Tibial artery (tissue), 4 donors: ENCODE measurements around the gene PDE9A.

Source experiments
- DNase-seq, 2 donors: peaks; one replicate each; pipeline ENCODE4 v3.0.0-alpha.2; 2019
- H3K27ac ChIP-seq, 2 donors: fragments of 200-600 bp; sonication (generic) in 1 of 2; 1 replicate in 1 of 2; 2 replicates in 1 of 2; pipeline ENCODE4 v1.5.1; 2018 to 2019; ENCODE audit warnings: mild to moderate bottlenecking in 1 of 2
- H3K27me3 ChIP-seq, 2 donors: fragments of 200-600 bp; sonication (generic) in 1 of 2; one replicate each; pipeline versions ENCODE4 v1.5.1 to v1.6.0; 2016 to 2019
- H3K36me3 ChIP-seq, 3 donors: fragments of 200-600 bp; sonication (generic) in 2 of 3; one replicate each; pipeline ENCODE4 v1.5.1; 2016 to 2019; ENCODE audit warnings: mild to moderate bottlenecking in 2 of 3
- H3K4me1 ChIP-seq, 4 donors: fragments of 200-600 bp; sonication (generic) in 2 of 4; 1 replicate in 3 of 4; 2 replicates in 1 of 4; pipeline ENCODE4 v1.5.1; 2016 to 2019
- H3K4me3 ChIP-seq, 2 donors: fragments of 200-600 bp; sonication (generic) in 1 of 2; 1 replicate in 1 of 2; 2 replicates in 1 of 2; pipeline ENCODE4 v1.5.1; 2018 to 2019; ENCODE audit warnings: mild to moderate bottlenecking in 2 of 2
- H3K9me3 ChIP-seq, 3 donors: fragments of 200-600 bp; sonication (generic) in 1 of 3; one replicate each; pipeline ENCODE4 v1.5.1; 2016 to 2019
- intact Hi-C: fragments of 100-400 bp; cut with DNase I; formaldehyde crosslinking; loops from one replicate; pipeline ENCODE4 v1.15.0; 2023; ENCODE audit warnings: low total_unique reads
- TF ChIP-seq, protein P1 (sequence below), 2 experiments: fragments of 200-600 bp in 1 of 2; fragments of 450-650 bp in 1 of 2; IDR thresholded peaks; one replicate each; pipeline ENCODE4 v1.5.1; 2017 to 2019; ENCODE audit warnings: antibody characterized with exemption in 2 of 2, mild to moderate bottlenecking in 1 of 2, moderate library complexity in 1 of 2

Gene PDE9A

DNA sequence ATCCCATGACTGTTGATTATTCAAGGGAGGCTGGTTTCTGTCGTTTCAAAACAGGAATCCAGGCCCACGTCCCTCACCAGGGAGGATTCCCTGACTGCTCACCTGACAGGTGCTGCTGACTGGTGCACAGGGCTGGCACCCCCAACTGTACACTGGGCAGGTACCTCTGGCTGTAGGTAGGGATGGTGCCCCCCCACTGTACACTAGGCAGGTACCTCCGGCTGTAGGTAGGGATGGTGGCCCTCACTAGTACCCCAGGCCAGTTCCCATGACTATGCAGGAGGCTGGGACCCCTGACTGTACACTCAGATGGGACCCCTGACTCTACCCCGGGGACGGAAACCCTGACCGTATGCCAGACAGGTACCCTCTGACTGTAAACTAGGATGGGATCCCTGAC, 33.6 kb upstream of the PDE9A start:
- Histone ChIP-seq H3K27ac (no peak overlapping the region), H3K27me3 (peaks cover 0 to 61% of the 10 kb centered on the region in 2 donors)
- DNase-seq, result no peak

DNA sequence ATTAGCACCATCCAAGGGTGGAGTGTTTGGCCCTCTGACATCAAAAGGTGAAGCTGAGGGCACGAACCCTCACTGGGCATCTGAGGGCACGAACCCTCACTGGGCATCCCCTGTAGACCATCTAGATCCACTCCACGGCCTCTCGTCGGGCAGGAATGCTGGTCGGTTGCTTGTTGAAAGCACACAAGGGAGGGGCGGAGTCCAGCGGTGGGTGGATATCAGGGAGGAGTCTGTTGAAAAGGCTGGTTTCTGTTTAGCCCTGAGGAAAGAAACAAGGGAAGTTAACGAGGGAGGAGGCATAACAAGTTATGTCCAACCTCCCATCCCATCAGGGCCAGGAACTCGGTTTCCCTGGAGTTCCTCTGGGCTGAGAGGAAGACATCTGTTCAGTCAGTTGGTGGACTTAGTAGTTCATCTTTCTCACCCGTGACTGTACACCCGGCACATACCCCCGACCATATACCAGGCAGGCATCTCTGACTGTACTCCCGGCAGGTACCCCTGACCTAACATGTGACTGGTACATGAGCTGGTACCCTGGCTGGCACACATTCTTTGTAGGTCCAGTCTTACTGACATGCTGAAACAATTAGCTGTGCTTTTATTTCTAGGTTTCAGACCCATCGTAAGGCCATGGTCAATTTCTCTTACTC, 32.1 kb upstream of the PDE9A start:
- intact Hi-C loops, result no loop called here
- no peaks in the 10 kb centered on the region for H3K9me3 ChIP-seq
- TF ChIP-seq, protein P1, sequence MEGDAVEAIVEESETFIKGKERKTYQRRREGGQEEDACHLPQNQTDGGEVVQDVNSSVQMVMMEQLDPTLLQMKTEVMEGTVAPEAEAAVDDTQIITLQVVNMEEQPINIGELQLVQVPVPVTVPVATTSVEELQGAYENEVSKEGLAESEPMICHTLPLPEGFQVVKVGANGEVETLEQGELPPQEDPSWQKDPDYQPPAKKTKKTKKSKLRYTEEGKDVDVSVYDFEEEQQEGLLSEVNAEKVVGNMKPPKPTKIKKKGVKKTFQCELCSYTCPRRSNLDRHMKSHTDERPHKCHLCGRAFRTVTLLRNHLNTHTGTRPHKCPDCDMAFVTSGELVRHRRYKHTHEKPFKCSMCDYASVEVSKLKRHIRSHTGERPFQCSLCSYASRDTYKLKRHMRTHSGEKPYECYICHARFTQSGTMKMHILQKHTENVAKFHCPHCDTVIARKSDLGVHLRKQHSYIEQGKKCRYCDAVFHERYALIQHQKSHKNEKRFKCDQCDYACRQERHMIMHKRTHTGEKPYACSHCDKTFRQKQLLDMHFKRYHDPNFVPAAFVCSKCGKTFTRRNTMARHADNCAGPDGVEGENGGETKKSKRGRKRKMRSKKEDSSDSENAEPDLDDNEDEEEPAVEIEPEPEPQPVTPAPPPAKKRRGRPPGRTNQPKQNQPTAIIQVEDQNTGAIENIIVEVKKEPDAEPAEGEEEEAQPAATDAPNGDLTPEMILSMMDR (IDR thresholded peaks at IDR 0.05), result no peak
- H3K27ac ChIP-seq, result no peak overlapping the region
- no peak overlapping the region for H3K4me3 ChIP-seq
- DNase-seq, result no peak
- H3K27me3 ChIP-seq, result peaks cover 0 to 68% of the 10 kb centered on the region in 2 donors
- peaks cover 0 to 5% (median 0%) of the 10 kb centered on the region in 4 donors for H3K4me1 ChIP-seq
- no peaks in the 10 kb centered on the region for H3K36me3 ChIP-seq

More for the DNA sequence above, 33.6 kb upstream of the PDE9A start:
- no peaks in the 10 kb centered on the region for H3K36me3 ChIP-seq
- peaks cover 0 to 8% (median 0%) of the 10 kb centered on the region in 4 donors for H3K4me1 ChIP-seq
- TF ChIP-seq, protein P1 (IDR thresholded peaks at IDR 0.05), result no peak
- H3K4me3 ChIP-seq, result no peak overlapping the region
- intact Hi-C loops, result no loop called here
- no peaks in the 10 kb centered on the region for H3K9me3 ChIP-seq

DNA sequence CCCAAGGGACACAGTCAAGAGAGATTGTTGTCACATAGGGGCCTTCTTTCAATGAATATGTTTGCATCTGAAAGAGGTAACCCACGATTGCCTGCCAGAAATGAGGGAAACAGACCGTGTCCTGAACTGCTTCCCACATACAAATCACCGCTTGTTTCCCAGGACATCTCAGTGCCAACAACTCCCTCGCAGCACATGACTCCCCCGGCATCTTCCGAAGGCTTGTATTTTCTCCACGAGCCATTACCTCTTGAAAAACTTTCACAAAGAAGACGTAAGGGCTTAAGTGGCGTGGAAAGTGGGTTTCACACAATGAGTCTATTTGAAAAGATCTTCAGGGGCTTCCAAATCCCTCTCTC, 31.6 kb upstream of the PDE9A start:
- intact Hi-C loops, result no loop called here
- Histone ChIP-seq H3K4me3 (no peak overlapping the region), H3K27me3 (peaks cover 0 to 68% of the 10 kb centered on the region in 2 donors), H3K4me1 (peaks cover 0 to 2% (median 0%) of the 10 kb centered on the region in 4 donors), H3K36me3 (no peaks in the 10 kb centered on the region), H3K9me3 (no peaks in the 10 kb centered on the region), H3K27ac (no peak overlapping the region)
- TF ChIP-seq, protein P1 (IDR thresholded peaks at IDR 0.05), result no peak
- no peak for DNase-seq

DNA sequence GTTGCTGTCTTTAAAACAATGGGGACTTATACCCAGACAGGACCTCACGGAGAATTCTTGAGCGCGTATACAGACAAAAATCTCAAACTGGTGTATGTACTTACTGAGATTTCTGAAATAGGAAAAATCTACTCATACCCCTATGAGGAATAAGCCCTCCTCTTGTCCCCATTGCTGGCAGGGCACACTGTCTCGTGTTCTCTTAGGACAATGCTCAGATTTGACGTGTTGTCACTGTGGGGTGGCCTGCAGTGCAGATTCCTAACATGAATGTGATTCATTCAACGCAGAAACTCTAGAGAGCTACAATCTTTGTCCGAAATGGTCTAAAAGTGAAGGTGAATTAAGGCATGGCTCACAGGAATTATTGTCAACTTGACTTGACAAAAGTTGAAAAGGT, 31.1 kb upstream of the PDE9A start:
- TF ChIP-seq, protein P1 (IDR thresholded peaks at IDR 0.05), result no peak
- Histone ChIP-seq H3K27ac (no peak overlapping the region), H3K4me3 (no peak overlapping the region), H3K4me1 (no peaks in the 10 kb centered on the region), H3K9me3 (no peaks in the 10 kb centered on the region), H3K36me3 (no peaks in the 10 kb centered on the region), H3K27me3 (peaks cover 0 to 67% of the 10 kb centered on the region in 2 donors)
- DNase-seq, result no peak
- intact Hi-C loops, result no loop called here

DNA sequence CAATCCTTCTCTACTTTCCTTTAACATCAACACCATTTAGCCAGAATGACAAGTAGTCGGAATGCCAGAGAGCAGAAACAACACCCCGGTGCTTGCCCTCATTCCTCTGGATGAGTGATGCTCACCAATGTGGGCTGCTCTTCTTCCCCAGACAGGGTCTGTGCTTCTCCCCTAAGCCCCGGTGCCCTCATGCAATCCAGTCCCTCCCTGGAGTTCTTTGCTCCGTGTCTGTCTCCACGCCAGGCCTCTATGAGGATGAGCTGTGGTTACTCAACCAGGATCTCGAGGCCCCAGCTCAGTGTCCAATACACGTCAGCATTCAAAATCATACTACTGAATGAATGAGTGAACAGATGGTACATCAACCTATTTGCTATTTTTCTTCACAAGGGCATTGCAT, 29.7 kb upstream of the PDE9A start:
- H3K36me3 ChIP-seq, result no peaks in the 10 kb centered on the region
- H3K4me1 ChIP-seq, result no peaks in the 10 kb centered on the region
- intact Hi-C loops, result no loop called here
- no peaks in the 10 kb centered on the region for H3K9me3 ChIP-seq
- H3K27me3 ChIP-seq, result peaks cover 0 to 53% of the 10 kb centered on the region in 2 donors
- TF ChIP-seq, protein P1 (IDR thresholded peaks at IDR 0.05), result no peak
- DNase-seq, result no peak
- H3K4me3 ChIP-seq, result no peak overlapping the region
- no peak overlapping the region for H3K27ac ChIP-seq
